GM19025 (cell line): ENCODE measurements around the gene DMAC2.
"Not testable (repeated sequence)": the region's sequence is repeated elsewhere in the genome, so short reads cannot be mapped to it uniquely, and the experiment has no call there.

ENCODE experiments used
- ATAC-seq: cut with Tn5 transposase; IDR thresholded peaks from one replicate; pipeline ENCODE4 v1.9.1; 2021; ENCODE audit warnings: mild to moderate bottlenecking, low read depth, moderate library complexity; ENCODE audit not compliant: unreplicated experiment

The DMAC2 gene

GRCh38 chr19:41424335-41425173 is 15.2 kb downstream of the DMAC2 start:
- no peak for ATAC-seq

GRCh38 chr19:41422955-41423354 is 16.8 kb downstream of the DMAC2 start:
- ATAC-seq, result no peak

GRCh38 chr19:41422456-41422855 is 17.3 kb downstream of the DMAC2 start:
- ATAC-seq, result no peak

- ATAC-seq, result no peak
Measured at GRCh38 chr19:41421973-41422372, 17.7 kb downstream of the DMAC2 start.

- no peak for ATAC-seq
Measured at GRCh38 chr19:41421314-41421713, 18.4 kb downstream of the DMAC2 start.

- ATAC-seq, result no peak
Measured at GRCh38 chr19:41420101-41420880, 19.4 kb downstream of the DMAC2 start.

- ATAC-seq, result no peak
Measured at GRCh38 chr19:41416194-41416674, 23.5 kb downstream of the DMAC2 start.

GRCh38 chr19:41415154-41415571 is 24.5 kb downstream of the DMAC2 start:
- ATAC-seq, result no peak

- ATAC-seq, result no peak
Measured at GRCh38 chr19:41414461-41414860, 25.3 kb downstream of the DMAC2 start.

GRCh38 chr19:41413947-41414346 is 25.8 kb downstream of the DMAC2 start:
- no peak for ATAC-seq

- no peak for ATAC-seq
Measured at GRCh38 chr19:41412953-41413352, 26.8 kb downstream of the DMAC2 start.

- no peak for ATAC-seq
Measured at GRCh38 chr19:41411968-41412265, 27.8 kb downstream of the DMAC2 start.

- no peak for ATAC-seq
Measured at GRCh38 chr19:41411100-41411967, 28.4 kb downstream of the DMAC2 start.

- no peak for ATAC-seq
Measured at GRCh38 chr19:41410336-41411054, 29.2 kb downstream of the DMAC2 start.

GRCh38 chr19:41409288-41409687 is 30.4 kb downstream of the DMAC2 start:
- no peak for ATAC-seq

- ATAC-seq, result not testable (repeated sequence)
Measured at GRCh38 chr19:41408846-41409245, 30.9 kb downstream of the DMAC2 start.

- no peak for ATAC-seq
Measured at GRCh38 chr19:41408256-41408655, 31.5 kb downstream of the DMAC2 start.

GRCh38 chr19:41407271-41407670 is 32.4 kb downstream of the DMAC2 start:
- ATAC-seq, result no peak

- ATAC-seq, result no peak
Measured at GRCh38 chr19:41405776-41406175, 33.9 kb downstream of the DMAC2 start.
